Mucosa of stomach (tissue), 1 donor: ENCODE data around the gene PWWP2A.

Source experiments
- H3K27me3 ChIP-seq: one replicate; pipeline ENCODE4 v1.7.0; 2013; ENCODE audit warnings: mild to moderate bottlenecking, low read length; ENCODE audit not compliant: control insufficient read depth, insufficient read depth
- H3K36me3 ChIP-seq: one replicate; pipeline ENCODE4 v1.7.0; 2013; ENCODE audit warnings: low read length; ENCODE audit not compliant: control insufficient read depth, insufficient read depth
- H3K4me1 ChIP-seq: one replicate; pipeline ENCODE4 v1.7.0; 2013; ENCODE audit warnings: mild to moderate bottlenecking, low read length; ENCODE audit not compliant: control insufficient read depth, insufficient read depth
- H3K4me3 ChIP-seq: one replicate; pipeline ENCODE4 v1.7.0; 2013; ENCODE audit warnings: low read length
- H3K9ac ChIP-seq: one replicate; pipeline ENCODE4 v1.7.0; 2013; ENCODE audit warnings: mild to moderate bottlenecking, low read length, moderate library complexity
- H3K9me3 ChIP-seq: one replicate; pipeline ENCODE4 v1.7.0; 2013; ENCODE audit warnings: mild to moderate bottlenecking, low read length, moderate library complexity; ENCODE audit not compliant: control insufficient read depth
- donor health status: Pancreatic carcinoma.

PWWP2A gene

DNA sequence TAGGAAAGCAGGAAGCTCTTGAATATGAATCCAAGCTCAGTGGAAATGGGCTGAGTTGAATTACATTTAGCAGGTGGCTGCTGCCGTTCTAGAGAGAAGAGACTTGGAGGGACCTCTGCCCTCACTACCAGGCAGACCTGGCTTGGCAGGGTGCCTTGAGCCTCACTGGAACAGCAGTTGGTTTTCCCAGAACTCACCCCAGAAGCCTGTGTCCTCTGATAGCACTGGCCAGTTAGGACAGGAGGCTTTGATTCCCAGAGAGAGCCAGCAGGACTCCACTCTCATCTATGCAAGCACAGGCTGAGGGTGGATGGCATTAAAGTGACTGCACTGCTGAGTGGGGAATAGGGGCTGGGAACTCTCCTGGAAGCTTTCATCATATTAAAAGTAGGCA is 54.8 kb downstream of the PWWP2A start:
- Histone ChIP-seq H3K4me3 (no peak overlapping the region), H3K9me3 (no peaks in the 10 kb centered on the region), H3K4me1 (peaks cover 34% of the 10 kb centered on the region), H3K27me3 (no peaks in the 10 kb centered on the region), H3K9ac (peak overlapping the region; percentile 50), H3K36me3 (no peaks in the 10 kb centered on the region)

DNA sequence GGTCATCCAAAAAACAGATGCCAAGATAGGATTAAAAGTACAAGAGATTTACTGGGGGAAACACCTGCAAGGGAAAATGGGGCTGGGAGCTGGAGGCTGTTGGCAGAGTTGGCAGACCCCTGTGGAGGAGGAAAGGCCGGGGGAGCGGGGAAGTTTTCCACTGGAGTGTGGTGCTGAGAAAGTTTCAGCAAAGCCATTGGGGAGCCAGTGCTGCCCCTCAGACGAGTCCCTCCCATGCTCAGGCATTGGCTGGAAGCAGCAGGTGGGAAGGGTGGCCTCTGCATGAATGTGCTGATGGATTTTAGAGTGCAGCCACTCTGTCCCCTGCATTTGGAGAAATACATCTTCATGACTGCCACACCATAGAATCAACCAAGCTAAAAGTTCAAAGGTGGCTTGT is 57.5 kb downstream of the PWWP2A start:
- H3K27me3 ChIP-seq, result no peaks in the 10 kb centered on the region
- no peaks in the 10 kb centered on the region for H3K9me3 ChIP-seq
- H3K4me3 ChIP-seq, result no peak overlapping the region
- no peak overlapping the region for H3K9ac ChIP-seq
- H3K4me1 ChIP-seq, result peaks cover 34% of the 10 kb centered on the region
- H3K36me3 ChIP-seq, result no peaks in the 10 kb centered on the region

DNA sequence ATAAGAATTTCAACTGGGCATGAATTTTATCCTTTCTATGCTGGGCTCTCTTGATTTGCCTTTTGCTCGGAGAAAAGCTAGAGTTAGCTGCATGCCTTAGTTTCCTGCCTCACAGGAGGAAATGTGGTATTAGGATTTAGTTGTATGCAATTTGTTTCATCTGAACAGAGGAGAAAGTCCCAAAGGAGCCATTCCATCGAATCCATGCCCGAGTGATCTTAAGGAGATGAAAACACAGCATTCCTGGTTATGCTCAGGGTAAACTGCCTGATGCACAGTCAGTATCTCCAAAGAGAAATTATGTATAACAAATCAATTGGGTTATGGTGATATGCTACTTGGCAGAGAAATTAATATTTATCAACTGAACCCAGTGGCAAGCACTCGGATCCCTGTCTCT is 59.2 kb downstream of the PWWP2A start:
- H3K4me1 ChIP-seq, result peaks cover 24% of the 10 kb centered on the region
- no peaks in the 10 kb centered on the region for H3K27me3 ChIP-seq
- no peaks in the 10 kb centered on the region for H3K36me3 ChIP-seq
- H3K9ac ChIP-seq, result no peak overlapping the region
- H3K4me3 ChIP-seq, result no peak overlapping the region
- no peaks in the 10 kb centered on the region for H3K9me3 ChIP-seq

DNA sequence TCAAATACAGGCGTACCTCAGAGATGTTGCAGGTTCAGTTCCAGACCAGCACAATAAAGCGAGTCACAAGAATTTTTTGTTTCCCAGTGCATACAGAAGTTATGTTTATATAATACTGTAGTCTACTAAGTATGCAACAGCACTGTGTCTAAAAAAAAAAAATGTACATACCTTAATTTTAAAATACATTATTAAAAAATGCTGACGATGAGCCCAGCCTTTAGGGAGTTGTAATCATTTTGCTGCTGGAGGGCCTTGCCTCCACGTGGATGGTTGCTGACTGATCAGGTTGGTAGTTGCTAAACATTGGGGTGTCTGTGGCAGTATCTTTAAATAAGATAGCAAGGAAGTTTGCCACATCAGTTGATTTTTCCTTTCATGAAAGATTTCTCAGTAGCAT is 62.0 kb downstream of the PWWP2A start:
- Histone ChIP-seq H3K27me3 (no peaks in the 10 kb centered on the region), H3K9ac (no peak overlapping the region), H3K4me3 (no peak overlapping the region), H3K9me3 (no peaks in the 10 kb centered on the region), H3K4me1 (no peaks in the 10 kb centered on the region), H3K36me3 (peaks cover 9% of the 10 kb centered on the region)

DNA sequence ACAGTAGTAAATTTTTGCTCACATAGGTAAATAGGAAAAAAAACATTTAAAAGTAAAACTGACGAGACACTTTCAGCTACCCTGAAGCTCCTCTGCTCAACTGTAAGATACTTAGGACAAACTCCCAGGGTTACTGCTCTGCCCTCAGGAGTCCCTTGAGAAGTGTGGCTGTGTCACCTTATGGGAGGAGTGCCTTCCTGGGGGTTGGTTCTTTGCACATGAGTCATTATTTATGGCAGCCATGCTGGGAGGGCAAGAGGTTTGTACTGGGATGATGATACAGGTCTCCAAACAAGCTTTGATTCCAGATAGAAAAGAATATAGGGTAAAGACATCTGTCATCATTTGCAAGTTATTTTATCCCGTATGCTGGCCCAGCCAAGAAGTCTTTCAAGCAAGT is 64.4 kb downstream of the PWWP2A start:
- H3K27me3 ChIP-seq, result no peaks in the 10 kb centered on the region
- peaks cover 9% of the 10 kb centered on the region for H3K36me3 ChIP-seq
- H3K9ac ChIP-seq, result no peak overlapping the region
- no peaks in the 10 kb centered on the region for H3K9me3 ChIP-seq
- no peak overlapping the region for H3K4me3 ChIP-seq
- H3K4me1 ChIP-seq, result no peaks in the 10 kb centered on the region

GRCh38 chr5:160054047-160054446 is 65.2 kb downstream of the PWWP2A start:
- H3K27me3 ChIP-seq, result no peaks in the 10 kb centered on the region
- no peaks in the 10 kb centered on the region for H3K4me1 ChIP-seq
- H3K9me3 ChIP-seq, result no peaks in the 10 kb centered on the region
- H3K9ac ChIP-seq, result no peak overlapping the region
- peaks cover 9% of the 10 kb centered on the region for H3K36me3 ChIP-seq
- no peak overlapping the region for H3K4me3 ChIP-seq

DNA sequence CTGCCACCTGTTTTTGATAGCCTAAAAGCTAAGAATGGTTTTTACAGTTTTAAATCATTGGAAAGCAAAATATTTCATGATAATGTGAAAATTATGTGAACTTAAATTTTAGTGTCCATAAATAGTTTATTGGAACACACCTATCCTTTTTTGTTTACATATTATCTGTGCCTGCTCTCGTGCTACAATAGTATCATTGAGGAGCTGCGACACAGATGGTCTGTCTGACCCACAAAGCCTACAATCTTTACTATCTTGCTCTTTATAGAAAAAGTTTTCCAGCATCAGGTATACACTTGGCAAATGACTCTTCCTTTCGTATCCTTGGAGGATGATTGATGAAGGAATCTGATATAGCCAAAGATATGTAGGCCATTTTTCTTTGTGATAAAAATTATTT is 70.2 kb downstream of the PWWP2A start:
- Histone ChIP-seq H3K9ac (no peak overlapping the region), H3K27me3 (no peaks in the 10 kb centered on the region), H3K36me3 (peaks cover 8% of the 10 kb centered on the region), H3K4me3 (no peak overlapping the region), H3K4me1 (no peaks in the 10 kb centered on the region), H3K9me3 (no peaks in the 10 kb centered on the region)

- no peaks in the 10 kb centered on the region for H3K9me3 ChIP-seq
- no peak overlapping the region for H3K4me3 ChIP-seq
- H3K36me3 ChIP-seq, result peaks cover 4% of the 10 kb centered on the region
- H3K27me3 ChIP-seq, result no peaks in the 10 kb centered on the region
- H3K9ac ChIP-seq, result no peak overlapping the region
- H3K4me1 ChIP-seq, result no peaks in the 10 kb centered on the region
Observed at GRCh38 chr5:160048131-160048530, 71.1 kb downstream of the PWWP2A start.

DNA sequence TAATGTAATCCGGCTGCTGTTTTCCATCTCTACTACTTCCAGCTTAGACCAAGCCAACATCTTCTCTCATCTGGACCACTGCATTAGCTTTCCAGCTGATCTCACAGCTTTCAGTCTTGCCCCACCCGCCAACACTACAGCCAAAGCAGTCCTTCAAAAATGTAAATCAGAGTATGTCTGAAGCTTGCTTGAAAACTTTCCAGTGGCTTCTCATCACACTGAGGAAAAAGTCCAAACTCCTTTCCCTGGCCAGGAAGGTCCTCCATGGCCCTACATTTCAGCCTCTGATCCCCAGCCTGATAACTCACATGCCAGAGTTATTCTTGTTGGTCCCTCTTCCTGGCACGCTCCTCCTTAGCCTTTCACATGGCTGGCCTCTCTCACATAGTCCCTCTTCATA is 71.8 kb downstream of the PWWP2A start:
- Histone ChIP-seq H3K36me3 (no peaks in the 10 kb centered on the region), H3K4me1 (no peaks in the 10 kb centered on the region), H3K9ac (no peak overlapping the region), H3K27me3 (no peaks in the 10 kb centered on the region), H3K4me3 (no peak overlapping the region), H3K9me3 (no peaks in the 10 kb centered on the region)

DNA sequence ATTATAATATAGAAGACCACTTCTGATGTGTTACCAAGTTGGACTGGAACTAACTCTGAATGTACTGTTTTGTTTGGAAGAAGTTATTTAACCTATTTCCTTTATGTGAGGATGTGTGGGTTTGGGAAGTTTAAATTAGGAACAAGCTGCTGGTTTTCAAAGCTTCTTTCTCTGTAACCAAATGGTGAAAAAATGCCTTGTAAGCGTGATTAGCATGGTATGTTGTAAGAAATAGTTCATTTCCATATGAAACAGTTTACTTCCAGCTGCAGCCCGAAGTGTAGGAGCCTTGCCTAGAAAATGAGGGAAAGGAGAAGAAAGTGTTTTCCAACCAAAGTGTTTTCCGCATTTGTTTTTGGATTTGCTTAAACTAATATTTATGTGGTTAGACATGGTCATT is 74.3 kb downstream of the PWWP2A start:
- H3K9ac ChIP-seq, result no peak overlapping the region
- no peaks in the 10 kb centered on the region for H3K36me3 ChIP-seq
- no peaks in the 10 kb centered on the region for H3K4me1 ChIP-seq
- H3K27me3 ChIP-seq, result no peaks in the 10 kb centered on the region
- no peak overlapping the region for H3K4me3 ChIP-seq
- no peaks in the 10 kb centered on the region for H3K9me3 ChIP-seq

DNA sequence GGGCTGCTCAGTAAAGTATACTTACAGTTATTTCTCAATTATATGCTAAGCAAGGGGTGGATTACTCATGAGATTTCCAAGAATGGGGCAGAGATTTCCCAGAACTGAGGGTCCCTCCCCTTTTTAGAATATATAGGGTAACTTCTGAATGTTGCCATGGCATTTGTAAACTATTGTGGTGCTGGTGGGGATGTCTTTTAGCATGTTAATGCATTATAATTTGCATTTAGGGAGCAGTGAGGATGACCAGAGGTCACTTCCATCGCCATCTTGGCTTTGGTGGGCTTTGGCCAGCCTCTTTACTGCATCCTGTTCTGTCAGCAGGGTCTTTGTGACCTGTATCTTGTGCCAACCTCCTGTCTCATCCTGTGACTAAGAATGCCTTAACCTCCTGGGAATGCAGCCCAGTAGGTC is 74.9 kb downstream of the PWWP2A start:
- H3K36me3 ChIP-seq, result no peaks in the 10 kb centered on the region

GRCh38 chr5:160042671-160043070 is 76.6 kb downstream of the PWWP2A start:
- Histone ChIP-seq H3K4me3 (no peak overlapping the region), H3K4me1 (no peaks in the 10 kb centered on the region), H3K9ac (no peak overlapping the region), H3K27me3 (no peaks in the 10 kb centered on the region), H3K9me3 (no peaks in the 10 kb centered on the region), H3K36me3 (no peaks in the 10 kb centered on the region)

More for the DNA sequence above, 74.9 kb downstream of the PWWP2A start:
- Histone ChIP-seq H3K4me1 (no peaks in the 10 kb centered on the region), H3K9ac (no peak overlapping the region), H3K4me3 (no peak overlapping the region), H3K27me3 (no peaks in the 10 kb centered on the region), H3K9me3 (no peaks in the 10 kb centered on the region)
